ENCODE data around the gene TMEM106B.

The TMEM106B gene

DNA sequence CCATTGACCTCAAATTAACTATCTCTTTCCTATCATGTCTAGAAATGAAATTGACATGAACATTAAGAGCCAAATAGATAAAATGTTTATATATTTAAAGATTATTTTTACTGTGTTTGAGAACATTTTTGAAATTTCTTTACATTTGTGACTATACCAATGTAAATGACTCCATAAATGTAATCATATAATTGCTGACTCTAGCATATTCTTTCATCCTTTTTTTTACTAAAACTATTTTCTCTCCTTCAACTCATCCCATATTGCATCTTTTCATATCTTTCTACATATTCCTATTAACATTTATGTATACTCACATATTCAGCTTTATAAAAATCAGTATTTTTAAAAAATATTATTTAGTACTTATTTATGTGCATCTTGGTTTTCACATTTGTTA lies 16.9 kb downstream of the TMEM106B start:
- DNase-seq (ENCODE audit: low read depth in 2 of 2), result no peak

DNA sequence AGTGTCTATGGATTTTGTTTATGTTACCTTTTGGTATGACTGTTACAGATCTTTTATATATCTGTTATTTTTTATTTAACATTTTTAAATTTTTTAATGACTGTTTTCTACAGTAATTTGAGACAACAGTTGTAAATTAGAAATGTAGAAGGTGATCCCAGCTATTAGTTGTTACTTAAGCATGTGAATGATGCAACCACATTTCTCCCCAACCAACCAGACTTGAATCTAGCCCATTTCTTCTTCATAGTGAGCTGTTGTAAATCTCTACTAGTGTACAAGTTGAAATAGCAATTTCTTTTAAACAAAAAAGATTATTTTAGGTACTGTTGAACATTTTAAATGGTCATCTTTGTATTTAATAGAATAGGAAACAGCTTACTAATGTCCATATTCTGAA lies 18.0 kb downstream of the TMEM106B start:
- DNase-seq (ENCODE audit: low read depth in 2 of 2), result no peak

DNA sequence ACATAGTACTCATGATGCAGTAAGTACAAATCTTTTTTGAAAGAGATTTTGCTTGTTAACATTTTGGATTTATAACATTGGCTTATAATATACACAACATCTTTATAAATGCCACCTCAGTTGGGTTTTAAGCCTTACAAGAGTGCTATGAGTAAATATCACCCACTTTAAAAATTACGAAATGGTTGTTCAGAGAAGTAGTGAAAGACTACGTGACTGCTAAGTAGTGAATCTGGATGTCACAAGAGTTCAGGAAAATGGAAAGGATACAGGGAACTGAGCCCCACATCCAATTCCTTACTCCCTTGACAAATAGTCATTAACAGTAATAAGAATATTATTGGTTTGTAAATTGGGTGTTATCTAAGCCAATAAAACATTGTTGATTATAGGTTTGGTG lies 20.0 kb downstream of the TMEM106B start:
- no peak for DNase-seq (ENCODE audit: low read depth in 2 of 2)

DNA sequence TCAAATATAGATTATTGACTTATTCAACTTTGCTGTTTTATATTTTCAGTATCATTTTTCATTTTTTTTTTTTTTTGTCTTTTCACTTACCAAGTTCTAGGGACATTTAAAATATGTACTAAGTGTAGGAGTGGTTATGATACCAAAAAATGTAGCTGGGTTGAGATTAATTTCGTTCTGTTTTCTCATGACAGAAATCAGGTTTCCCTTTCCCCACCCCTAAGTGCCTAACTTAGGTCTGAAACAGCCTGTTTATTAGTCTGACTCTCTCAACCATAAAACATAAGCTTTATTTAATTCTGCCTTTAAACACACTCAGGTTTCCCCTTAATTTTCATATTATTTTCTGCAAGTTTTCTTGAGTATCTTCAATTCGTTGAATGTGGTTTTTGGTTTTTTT lies 22.1 kb downstream of the TMEM106B start:
- no peak for DNase-seq (ENCODE audit: low read depth in 2 of 2)

DNA sequence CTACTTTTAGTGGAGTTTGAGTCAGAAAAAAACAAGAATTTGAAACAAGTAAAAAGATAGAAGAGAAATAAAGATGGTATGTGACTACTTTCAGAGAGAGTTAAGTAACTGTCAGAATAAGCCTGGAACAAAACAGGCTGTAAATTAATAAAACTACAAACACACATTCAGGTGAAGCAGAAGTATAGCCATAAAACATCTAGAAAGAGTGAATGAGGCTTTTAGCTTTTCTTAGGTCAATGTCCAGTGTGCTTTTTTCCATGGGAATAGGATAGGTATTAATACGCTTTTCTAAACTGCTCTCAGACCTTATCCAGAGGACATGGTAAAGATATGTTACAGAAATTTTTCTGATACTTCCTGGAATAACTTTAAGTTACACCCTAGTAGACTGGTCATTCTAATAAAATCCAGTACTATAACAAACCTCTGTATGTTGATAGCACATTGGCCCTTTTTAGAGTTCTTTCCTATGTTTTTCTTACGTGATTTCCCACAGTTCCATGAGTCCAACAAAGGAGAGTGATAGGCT lies 23.3 kb downstream of the TMEM106B start:
- DNase-seq (ENCODE audit: low read depth in 2 of 2), result no peak

DNA sequence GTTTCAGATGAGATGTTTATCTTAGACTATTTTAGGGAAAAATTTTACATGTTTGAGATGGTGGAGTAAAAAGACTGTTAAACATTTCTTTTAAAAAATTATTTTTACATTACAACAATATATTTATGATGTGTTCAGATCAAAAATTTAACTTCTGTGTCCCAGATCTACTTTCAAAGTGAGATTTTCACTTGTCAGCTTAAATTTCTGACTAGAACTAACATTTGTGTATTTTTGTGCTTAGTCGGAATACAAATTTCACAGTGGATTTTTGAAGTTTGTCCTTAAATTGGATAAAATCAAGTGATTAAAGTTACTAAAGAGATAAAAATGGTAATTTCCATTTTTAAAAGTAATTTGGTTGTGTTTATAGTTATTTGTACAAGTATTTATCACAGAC lies 24.9 kb downstream of the TMEM106B start:
- no peak for DNase-seq (ENCODE audit: low read depth in 2 of 2)

DNA sequence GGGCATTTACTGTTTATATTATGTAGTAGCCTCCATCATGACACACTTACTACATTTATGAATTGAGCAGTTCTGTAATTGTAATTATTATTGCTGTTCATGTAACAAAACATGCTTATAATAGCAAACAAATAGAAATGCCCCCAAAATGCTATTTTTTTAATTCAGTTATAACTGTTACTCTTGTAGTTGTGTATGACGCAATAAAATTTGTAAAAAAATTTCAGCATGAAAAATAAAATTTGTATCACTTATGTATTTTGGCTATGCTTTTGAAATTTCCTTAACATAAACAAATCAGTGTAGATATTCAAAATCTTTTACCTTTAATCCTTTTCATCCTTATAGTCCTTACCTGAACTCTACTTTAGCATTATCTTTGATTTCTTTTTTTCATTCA lies 25.9 kb downstream of the TMEM106B start:
- DNase-seq (ENCODE audit: low read depth in 2 of 2), result no peak

DNA sequence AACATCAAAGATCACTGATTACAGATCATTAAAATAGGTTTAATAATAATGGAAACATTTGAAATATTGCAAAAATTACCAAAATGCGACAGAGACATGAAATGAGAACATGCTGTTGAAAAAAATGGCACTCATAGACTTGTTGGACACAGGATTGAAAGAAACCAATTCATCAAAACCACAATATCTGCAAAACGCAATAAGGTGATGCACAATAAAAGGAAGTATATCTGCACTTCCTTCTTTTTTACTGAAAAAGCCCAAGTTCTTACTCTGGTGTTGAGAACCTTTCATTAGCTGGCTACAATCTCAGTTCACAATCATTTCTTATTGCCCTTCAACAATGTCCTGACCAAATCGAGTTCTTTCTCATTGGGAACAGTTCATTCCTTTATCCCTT lies 28.7 kb downstream of the TMEM106B start:
- no peak for DNase-seq (ENCODE audit: low read depth in 2 of 2)

DNA sequence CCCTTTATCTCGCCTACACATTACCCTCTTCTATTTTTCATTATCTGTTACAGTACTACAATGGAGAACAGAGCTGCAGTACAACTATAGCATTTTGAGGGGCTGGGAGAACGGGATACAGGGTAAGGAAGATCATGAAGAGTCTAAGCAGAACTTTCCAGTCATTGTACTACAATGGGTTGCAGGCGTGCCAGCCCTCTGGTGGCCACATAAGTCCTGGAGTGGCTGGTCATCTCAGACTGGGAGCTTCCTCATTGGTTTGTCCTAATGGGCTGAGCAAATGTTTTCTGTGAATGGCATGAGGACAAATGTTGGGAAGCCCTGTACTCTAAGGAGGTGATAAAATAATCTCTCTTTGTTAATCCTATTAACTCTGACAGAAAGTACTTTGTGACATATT lies 33.0 kb downstream of the TMEM106B start:
- no peak for DNase-seq (ENCODE audit: low read depth in 2 of 2)

DNA sequence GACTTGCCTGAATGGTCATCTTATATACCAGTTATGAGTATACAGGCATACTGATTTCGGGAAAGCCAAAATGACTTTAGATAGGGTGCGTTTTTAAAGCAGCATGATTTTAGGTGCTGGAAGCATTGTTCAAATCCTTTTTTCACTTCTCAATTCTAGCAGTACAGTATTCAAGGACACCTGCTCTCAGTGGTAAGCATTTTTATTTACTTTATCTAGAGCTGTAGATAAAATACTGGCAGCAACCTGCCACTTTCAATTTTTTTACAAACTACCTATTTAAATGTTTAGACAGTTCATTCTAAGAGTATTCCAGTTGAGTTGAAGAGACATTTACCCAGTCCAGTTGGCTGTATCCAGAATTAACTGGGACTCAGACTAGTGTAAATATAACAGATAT lies 33.6 kb downstream of the TMEM106B start:
- DNase-seq (ENCODE audit: low read depth in 2 of 2), result no peak

DNA sequence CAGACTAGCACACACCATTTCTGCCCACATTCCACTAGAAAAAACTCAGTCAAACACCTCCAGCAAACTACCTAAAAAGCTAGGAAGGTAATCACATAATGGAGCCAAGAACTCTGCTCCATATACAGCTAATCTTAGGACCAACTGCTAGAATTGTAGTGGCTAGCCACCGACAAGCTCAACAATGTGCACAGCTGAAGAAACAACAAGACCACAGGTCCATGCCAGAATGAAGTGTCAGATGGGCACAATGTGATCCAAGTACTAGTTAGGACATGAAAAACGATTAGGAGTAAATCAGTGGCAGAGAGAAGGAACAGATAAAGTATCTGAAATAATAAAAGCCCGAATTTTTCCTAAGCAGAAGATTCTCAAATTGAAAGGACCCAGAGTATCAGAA lies 38.6 kb downstream of the TMEM106B start:
- no peak for DNase-seq (ENCODE audit: low read depth in 2 of 2)

DNA sequence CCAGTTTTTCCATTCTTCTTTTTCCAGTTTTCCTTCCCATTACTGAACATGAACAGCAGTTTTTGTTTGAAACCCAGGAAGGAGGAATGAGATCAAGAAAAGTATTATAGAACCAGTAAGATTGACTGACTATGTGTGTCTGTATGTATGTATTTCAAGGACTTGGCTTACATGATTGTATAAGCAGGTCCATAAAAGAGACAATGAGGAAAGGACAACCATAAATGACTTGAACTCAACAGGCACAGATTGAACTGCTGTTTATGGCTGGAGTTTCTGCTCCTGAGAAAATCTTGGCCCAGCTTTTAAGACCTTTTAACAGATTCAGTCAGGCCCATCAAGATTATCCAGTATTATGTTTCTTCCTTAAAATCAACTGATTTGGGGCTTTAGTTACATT lies 39.1 kb downstream of the TMEM106B start:
- DNase-seq (ENCODE audit: low read depth in 2 of 2), result no peak

DNA sequence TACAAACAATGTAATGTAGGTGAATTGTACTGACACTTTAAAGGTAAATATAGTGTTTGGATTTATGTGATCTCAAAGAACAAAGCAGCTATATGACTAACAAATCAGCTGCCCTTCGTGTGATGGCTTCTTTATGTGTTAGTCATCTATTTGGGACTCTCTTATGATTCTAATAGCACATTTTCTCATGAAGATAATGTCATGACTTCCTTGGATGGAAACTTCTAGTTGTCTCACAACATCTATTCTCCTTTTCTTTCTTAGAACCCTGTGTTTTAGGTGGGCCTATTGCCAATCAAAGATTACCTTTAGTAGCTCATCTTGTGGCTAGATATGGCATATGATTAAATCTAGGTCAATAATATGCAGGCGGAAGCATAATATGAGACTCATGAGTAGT lies 45.0 kb downstream of the TMEM106B start:
- no peak for DNase-seq (ENCODE audit: low read depth in 2 of 2)

DNA sequence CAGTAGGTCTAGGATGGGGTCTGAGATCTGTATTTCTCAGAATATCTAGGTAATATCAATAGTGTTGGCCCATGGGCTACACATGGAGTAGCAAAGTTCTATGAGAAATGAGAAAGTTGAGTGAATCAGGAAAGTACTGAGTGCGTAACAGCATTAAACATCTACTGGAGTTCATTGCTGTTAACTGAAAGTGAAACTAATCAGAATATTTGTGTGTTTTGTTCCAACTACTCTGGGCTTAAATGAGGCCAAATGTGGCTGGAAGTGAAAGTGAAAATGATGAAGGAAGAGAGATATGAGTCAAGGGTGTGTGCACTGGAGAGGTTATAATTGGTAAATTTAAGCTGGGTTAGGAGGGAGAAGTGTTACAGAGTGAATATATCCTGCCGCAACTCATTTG lies 46.5 kb downstream of the TMEM106B start:
- peak in 1 of 2 donors; percentile 7 for DNase-seq (ENCODE audit: low read depth in 2 of 2)

DNA sequence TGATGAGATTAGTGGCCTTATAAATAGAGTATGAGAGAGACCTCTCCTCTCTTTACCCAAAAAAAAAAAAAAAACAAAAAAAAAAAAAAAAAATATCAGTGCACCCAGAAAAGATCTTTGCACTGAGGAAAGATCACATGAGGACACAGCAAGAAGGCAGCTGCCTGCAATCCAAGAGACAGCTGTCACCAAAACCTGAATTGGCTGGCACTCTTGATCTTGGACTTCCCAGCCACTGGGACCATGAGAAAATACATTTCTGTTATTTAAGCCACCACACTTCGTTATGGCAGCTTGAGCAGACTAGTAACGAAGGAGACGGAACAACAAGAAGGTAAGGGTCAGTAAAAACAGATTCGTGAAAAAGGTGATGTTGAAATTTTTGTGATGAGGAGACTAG lies 47.0 kb downstream of the TMEM106B start:
- DNase-seq (ENCODE audit: low read depth in 2 of 2), result no peak

DNA sequence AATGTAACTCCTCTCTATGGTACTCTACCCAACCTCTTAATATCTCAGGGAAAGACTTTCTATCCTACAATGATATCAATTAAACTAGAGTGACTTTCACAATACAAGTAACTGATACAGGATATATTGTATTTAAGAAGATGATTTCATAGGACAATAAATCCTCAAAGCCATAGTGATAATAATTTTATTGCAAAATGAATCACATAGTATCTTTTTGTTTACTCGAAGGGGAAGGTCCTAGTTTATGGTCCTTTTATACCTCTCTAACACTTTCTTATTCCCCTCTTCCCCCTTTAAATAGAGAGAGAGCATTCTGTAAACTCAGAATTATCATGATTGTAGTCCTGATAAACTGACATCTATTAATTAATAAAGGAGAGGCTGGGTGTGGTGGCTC lies 56.4 kb downstream of the TMEM106B start:
- DNase-seq (ENCODE audit: low read depth in 2 of 2), result no peak

DNA sequence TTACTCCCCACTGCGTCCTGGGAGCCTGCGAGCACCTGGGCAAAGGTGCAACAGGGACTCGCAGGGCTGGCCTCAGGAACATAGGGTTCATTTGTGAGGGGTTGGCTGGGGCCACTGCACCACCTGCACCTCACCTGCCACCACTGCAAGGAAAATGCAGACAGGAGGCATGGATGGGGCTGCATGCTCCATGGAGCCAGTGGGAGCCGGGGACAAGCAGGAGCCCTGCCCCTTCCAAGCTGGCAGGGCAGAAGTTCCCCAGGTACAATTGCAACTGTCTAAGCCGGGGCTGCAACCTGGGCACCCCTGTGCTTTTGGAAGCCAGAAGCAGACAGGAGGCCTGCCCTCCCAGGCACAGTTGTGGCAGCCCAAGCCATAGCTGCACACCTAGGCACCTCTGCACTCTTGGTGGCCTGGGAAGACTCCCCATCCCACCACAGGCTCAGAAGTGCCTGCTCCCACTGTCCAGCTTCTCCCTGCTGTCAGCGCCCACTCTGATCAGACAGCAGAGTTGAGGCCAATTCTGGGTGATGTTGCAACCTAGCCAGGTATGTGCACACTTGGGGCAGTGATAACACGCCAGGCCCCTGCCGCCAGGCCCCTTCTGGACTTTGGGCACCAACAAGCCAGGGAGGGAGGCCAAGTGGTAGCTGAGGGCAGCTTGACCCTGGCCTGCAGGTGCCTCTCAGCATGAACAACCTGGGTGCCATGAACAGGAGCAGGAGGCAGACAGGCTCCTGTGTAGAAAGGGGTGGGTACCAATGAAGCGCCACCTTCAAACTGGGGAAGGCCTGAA lies 58.2 kb downstream of the TMEM106B start:
- DNase-seq (ENCODE audit: low read depth in 2 of 2), result no peak

DNA sequence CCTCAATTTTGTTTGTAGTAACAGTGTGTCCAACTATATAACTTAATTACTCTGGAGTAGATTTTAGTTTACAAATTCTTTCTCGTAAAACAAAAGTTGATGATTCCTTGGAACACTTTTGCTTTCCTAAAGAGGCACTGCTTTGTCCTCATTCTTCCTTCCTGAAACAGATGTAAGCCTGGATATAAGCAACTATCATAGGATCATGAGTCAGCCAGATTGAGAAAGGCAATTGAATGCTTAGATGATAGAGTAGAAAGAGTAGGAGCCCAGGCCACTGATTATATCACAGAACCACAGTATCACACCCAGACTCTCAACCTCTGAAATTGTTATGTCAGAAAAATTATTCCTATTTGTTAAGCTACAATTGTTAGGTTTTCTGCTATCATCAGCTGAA lies 69.9 kb downstream of the TMEM106B start:
- DNase-seq (ENCODE audit: low read depth in 2 of 2), result no peak

DNA sequence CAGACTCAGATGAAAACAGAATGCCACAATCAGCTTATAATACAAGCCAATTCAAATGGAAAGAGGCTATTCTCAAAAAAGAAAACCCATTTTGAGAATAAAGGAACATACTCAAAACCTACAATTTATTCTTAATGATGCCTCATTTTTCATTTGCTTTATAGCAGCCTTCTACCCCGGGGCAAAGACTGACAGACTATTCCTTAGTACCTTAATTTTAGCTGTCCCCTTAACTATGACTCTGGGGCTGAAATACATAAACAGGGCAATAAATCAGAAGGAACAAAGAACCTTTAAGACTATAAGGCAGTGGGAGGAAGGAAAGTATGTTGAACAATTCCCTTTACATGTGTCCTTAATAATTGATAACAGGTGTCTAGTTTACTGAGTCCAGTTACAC lies 76.8 kb downstream of the TMEM106B start:
- DNase-seq (ENCODE audit: low read depth in 2 of 2), result no peak

DNA sequence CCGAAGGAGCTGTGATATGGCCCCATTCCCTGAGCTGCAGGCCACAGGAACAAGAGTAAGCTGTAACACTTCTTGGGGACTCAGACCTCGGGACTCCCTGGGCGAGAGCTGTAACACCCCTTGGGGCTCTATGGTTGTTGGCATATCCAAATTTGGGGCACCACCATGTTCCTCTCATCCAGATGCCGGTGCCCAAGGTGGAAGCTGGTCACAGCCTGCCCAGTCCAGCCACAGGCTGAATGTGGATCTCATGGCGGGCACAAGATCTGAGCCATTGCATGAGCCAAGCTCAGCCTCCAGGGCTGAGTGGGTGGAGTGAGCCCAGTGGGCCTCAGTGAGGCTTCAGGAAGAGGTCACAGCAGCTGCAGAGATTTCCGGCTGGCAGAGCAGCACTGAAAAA lies 78.9 kb downstream of the TMEM106B start:
- no peak for DNase-seq (ENCODE audit: low read depth in 2 of 2)

DNA sequence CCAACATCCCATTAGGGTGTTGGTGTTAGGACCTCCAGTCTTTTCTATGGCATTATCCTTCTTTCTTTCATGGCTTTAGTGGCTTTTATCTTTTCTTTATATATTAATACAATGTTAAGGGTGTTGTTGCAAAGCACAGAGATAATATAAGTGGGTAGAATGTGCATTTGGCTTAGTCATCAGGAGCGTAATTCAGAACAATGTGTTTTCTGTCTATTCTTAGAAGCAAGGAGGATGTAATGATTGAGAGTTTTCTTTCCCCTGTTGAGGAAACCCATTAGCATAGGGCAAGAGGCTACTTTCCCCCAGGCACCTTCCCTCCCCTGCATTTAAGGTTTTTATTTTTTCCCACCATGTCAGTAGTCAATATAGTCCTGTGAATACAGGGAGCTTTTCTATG lies 79.7 kb downstream of the TMEM106B start:
- DNase-seq (ENCODE audit: low read depth in 2 of 2), result no peak

DNA sequence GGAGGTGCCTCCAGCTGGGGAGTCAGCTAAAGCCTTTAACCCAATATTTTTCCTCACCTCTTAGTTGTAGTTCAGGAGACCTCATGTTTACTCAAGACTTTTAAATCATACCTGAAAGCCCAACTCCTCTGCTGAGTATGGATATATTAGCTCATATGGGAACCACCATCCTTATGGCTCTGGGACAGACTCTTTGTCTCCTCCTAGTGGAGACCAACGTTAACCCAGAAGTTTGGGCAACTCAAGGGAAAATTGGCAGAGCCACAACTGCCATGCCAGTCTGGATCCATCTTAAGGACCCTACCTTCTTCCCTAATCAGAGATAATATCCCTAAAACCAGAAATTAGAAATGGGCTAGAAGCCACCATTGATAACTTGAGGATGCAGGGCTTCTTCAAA lies 80.8 kb downstream of the TMEM106B start:
- no peak for DNase-seq (ENCODE audit: low read depth in 2 of 2)

Measured in stimulated activated CD8-positive, alpha-beta memory T cell treated with anti-CD3 and anti-CD28 coated beads, Interleukin-7, amount 100 ng/mL, for 4 hours (primary cell).